HG02852 (cell line): ENCODE measurements around the gene LRRC7.

ENCODE experiments used
- ATAC-seq: cut with Tn5 transposase; IDR thresholded peaks from one replicate; pipeline ENCODE4 v1.9.1; 2021; ENCODE audit warnings: mild to moderate bottlenecking, moderate library complexity; ENCODE audit not compliant: unreplicated experiment

The LRRC7 gene

GRCh38 chr1:70146488-70146887, 578.8 kb downstream of the LRRC7 start:
- no peak for ATAC-seq

DNA sequence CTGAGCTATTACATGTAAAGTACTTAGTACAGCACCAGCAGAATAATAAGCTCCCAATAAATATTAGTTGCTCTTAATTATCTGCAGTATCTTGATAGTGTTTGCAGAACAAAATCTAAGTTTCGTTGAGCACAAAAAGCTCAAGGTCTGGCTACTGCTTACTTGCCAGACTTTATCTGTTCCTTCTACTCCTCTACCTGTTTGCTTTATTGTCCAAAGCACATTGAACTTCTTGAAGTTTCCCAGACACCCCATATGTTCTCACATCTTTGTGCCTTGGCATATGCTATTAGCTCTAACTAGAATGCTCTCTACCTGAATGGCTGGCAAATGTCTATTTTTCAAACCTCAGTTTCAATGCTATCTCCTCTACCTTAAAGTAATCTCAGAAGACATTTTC, 582.7 kb downstream of the LRRC7 start:
- no peak for ATAC-seq

DNA sequence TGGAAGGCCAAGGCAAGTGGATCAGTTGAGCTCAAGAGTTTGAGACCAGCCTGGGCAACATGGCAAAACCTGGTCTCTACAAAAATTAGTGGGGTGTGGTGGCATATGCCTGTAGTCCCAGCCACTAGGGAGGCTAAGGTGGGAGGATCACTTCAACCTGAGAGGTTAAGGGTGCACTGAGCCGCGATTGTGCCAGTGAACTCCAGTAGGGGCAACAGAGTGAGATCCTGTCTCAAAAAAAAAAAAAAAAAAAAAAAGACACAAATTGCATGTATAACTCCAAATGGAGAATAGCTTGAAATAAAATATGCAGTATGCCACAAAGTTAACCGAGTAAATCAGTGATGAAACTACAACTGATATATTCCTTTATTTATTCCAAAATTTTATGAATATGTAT, 586.0 kb downstream of the LRRC7 start:
- ATAC-seq, result no peak

- no peak for ATAC-seq
Observed at GRCh38 chr1:70156529-70157120, 588.9 kb downstream of the LRRC7 start.

- no peak for ATAC-seq
Observed at GRCh38 chr1:70164350-70164749, 596.6 kb downstream of the LRRC7 start.

DNA sequence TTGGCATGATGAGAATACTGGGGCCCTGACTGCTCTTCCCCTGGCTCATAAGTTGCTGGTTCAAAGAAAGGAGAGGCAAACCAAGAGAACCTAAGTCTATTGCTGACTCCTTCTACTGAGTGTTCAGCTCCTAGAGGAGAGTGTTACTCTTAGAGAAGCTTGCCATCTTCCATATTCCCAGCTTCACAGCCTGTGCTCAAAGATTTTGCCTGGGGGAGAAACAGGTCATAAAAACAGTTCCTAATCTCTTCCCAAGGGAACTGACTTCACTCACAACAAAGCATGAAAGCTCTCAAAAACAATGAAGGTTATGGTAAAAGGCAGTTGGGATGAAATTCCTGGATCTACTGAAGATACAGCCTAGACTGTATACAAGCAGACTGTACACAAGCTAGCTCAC, 600.6 kb downstream of the LRRC7 start:
- ATAC-seq, result no peak

GRCh38 chr1:70169018-70169839, 601.5 kb downstream of the LRRC7 start:
- ATAC-seq, result no peak

DNA sequence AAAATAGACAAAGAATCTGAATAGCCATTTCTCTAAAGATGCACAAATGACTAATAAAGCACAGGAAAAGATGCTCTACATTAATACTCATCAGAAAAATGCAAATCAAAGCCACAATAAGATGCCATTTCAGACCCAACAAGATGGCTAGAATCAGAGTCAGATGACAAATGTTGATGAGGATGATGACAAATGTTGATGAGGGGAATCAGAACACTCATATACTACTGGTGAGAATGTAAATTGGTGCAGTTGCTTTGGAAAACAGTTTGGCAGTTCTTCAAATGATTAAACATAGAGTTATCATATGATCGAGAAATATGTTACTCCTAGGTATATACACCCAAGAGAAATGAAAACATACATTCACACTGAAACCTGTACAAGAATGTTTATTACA, 603.8 kb downstream of the LRRC7 start:
- ATAC-seq, result no peak
